Measurements from ENCODE around the gene UGT1A1.

UGT1A1 gene

DNA sequence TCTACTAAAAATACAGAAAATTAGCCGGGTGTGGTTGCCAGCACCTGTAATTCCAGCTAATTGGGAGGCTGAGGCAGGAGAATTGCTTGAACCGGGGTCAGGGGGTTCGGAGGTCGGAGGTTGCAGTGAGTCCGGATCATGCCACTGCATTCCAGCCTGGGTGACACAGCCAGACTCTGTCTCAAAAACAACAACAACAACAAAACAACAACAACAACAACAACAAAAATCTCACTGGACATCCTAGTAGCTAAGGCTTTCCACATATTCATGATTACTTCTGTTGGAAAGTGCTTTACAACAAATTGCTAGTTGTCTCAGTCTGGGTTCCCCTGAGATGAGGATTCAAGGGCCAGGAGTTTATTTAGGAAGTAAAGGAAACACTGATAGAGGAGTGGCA is 13.8 kb downstream of the UGT1A1 start:
- TF ChIP-seq, protein P1, sequence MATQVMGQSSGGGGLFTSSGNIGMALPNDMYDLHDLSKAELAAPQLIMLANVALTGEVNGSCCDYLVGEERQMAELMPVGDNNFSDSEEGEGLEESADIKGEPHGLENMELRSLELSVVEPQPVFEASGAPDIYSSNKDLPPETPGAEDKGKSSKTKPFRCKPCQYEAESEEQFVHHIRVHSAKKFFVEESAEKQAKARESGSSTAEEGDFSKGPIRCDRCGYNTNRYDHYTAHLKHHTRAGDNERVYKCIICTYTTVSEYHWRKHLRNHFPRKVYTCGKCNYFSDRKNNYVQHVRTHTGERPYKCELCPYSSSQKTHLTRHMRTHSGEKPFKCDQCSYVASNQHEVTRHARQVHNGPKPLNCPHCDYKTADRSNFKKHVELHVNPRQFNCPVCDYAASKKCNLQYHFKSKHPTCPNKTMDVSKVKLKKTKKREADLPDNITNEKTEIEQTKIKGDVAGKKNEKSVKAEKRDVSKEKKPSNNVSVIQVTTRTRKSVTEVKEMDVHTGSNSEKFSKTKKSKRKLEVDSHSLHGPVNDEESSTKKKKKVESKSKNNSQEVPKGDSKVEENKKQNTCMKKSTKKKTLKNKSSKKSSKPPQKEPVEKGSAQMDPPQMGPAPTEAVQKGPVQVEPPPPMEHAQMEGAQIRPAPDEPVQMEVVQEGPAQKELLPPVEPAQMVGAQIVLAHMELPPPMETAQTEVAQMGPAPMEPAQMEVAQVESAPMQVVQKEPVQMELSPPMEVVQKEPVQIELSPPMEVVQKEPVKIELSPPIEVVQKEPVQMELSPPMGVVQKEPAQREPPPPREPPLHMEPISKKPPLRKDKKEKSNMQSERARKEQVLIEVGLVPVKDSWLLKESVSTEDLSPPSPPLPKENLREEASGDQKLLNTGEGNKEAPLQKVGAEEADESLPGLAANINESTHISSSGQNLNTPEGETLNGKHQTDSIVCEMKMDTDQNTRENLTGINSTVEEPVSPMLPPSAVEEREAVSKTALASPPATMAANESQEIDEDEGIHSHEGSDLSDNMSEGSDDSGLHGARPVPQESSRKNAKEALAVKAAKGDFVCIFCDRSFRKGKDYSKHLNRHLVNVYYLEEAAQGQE (IDR thresholded peaks at IDR 0.05; ENCODE audit: low read depth) = no peak
- no peak for TF ChIP-seq RAD21 (IDR thresholded peaks at IDR 0.05; ENCODE audit: low read depth)
- TF ChIP-seq TEAD4 (IDR thresholded peaks at IDR 0.05) = no peak
- TF ChIP-seq EGR1 (IDR thresholded peaks at IDR 0.05) = no peak
- no peak for TF ChIP-seq FOXM1 (IDR thresholded peaks at IDR 0.05; ENCODE audit: borderline replicate concordance, low read depth)
- TF ChIP-seq CEBPB (IDR thresholded peaks at IDR 0.05) = no peak
- TF ChIP-seq, protein P2, sequence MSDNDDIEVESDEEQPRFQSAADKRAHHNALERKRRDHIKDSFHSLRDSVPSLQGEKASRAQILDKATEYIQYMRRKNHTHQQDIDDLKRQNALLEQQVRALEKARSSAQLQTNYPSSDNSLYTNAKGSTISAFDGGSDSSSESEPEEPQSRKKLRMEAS (IDR thresholded peaks at IDR 0.05) = no peak
- no peak for TF ChIP-seq ZBTB7A (IDR thresholded peaks at IDR 0.05; ENCODE audit: low read depth)
- no peak for TF ChIP-seq NFIC (IDR thresholded peaks at IDR 0.05)
- TF ChIP-seq TAF1 (IDR thresholded peaks at IDR 0.05; ENCODE audit: low read depth) = no peak
- no peak for TF ChIP-seq CREB1 (IDR thresholded peaks at IDR 0.05; ENCODE audit: low read depth)
- TF ChIP-seq, protein P3, sequence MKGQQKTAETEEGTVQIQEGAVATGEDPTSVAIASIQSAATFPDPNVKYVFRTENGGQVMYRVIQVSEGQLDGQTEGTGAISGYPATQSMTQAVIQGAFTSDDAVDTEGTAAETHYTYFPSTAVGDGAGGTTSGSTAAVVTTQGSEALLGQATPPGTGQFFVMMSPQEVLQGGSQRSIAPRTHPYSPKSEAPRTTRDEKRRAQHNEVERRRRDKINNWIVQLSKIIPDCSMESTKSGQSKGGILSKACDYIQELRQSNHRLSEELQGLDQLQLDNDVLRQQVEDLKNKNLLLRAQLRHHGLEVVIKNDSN (IDR thresholded peaks at IDR 0.05) = no peak
- no peak for TF ChIP-seq TCF12 (IDR thresholded peaks at IDR 0.05; ENCODE audit: low read depth)
- TF ChIP-seq EP300 (IDR thresholded peaks at IDR 0.05; ENCODE audit: borderline replicate concordance) = no peak
- TF ChIP-seq YY1 (IDR thresholded peaks at IDR 0.05; ENCODE audit: low read depth) = no peak

DNA sequence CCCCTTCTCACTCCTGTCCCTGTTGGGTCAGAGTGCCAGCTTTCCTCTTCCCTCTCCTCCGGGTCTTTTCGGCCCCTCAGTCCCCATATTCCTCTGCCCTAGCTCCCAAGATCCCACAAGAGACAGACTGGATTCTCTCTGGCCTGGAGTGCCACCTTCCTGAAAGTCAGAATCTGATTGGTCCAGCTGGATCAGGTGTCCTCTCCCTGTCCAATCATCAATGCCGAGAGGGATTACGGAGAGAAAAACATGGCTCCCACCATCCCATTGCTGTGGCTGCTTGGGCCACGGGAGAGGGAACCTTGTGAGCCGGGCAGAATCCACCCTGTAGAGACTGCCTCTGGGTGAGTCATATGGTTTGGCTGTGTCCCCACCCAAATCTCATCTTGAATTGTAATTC is 15.3 kb downstream of the UGT1A1 start:
- no peak for TF ChIP-seq YY1 (IDR thresholded peaks at IDR 0.05; ENCODE audit: low read depth)
- no peak for TF ChIP-seq RAD21 (IDR thresholded peaks at IDR 0.05; ENCODE audit: low read depth)
- no peak for TF ChIP-seq FOXM1 (IDR thresholded peaks at IDR 0.05; ENCODE audit: borderline replicate concordance, low read depth)

DNA sequence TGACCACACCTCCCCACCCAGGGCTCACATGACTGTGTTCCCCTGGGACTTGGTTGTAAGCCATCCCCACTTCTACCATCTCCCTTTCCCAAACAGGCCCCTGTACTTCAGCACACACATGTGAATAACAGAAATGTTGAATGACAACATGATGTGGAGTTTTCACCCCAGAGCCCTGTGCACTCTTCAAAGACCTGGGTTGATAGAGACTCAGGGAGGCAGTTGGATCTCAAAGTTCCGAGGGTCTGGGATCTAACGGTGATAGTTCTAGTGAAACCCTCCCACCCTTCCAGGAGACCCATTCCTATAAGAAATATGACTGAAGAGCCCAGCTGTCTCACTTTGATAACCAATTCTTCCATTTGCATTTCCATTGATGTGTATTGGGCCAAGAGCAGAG is 18.0 kb downstream of the UGT1A1 start, which contains the start of gene MROH2A:
MROH2A (plus strand) TSS at position 301 of the 400 bp plus-strand sequence. CDS start 1,029 bp downstream, outside the sequence.
- no peak for TF ChIP-seq ZBTB7A (IDR thresholded peaks at IDR 0.05; ENCODE audit: low read depth)
- TF ChIP-seq FOXM1 (IDR thresholded peaks at IDR 0.05; ENCODE audit: borderline replicate concordance, low read depth) = no peak
- no peak for TF ChIP-seq NFIC (IDR thresholded peaks at IDR 0.05)
- no peak for TF ChIP-seq EP300 (IDR thresholded peaks at IDR 0.05; ENCODE audit: borderline replicate concordance)
- TF ChIP-seq TAF1 (IDR thresholded peaks at IDR 0.05; ENCODE audit: low read depth) = no peak
- TF ChIP-seq, protein P1 (IDR thresholded peaks at IDR 0.05; ENCODE audit: low read depth) = no peak
- TF ChIP-seq TEAD4 (IDR thresholded peaks at IDR 0.05) = no peak
- no peak for TF ChIP-seq CREB1 (IDR thresholded peaks at IDR 0.05; ENCODE audit: low read depth)
- TF ChIP-seq, protein P2 (IDR thresholded peaks at IDR 0.05) = no peak
- TF ChIP-seq RAD21 (IDR thresholded peaks at IDR 0.05; ENCODE audit: low read depth) = no peak
- TF ChIP-seq, protein P3 (IDR thresholded peaks at IDR 0.05) = no peak
- TF ChIP-seq EGR1 (IDR thresholded peaks at IDR 0.05) = no peak
- TF ChIP-seq TCF12 (IDR thresholded peaks at IDR 0.05; ENCODE audit: low read depth) = no peak
- no peak for TF ChIP-seq YY1 (IDR thresholded peaks at IDR 0.05; ENCODE audit: low read depth)
- TF ChIP-seq CEBPB (IDR thresholded peaks at IDR 0.05) = no peak

DNA sequence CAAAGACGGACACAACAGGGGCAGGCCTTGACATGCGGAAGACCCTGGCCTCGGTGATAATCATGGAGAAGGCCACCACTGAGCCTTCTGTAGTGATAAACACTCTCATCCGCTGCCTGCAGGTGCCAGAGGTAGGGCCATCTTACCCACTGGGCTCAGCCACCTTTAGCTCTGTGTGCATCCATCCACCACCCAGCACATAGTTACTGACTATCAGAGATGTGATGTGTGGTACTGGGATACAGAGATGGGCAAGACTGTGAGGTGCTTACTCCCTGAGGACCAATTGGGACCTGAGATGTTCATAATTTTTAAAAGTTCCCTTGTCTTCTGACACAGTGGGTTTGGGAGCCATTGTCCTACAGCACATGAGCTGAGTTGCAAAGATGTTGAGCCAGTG is 19.7 kb downstream of the UGT1A1 start:
- TF ChIP-seq, protein P1 (IDR thresholded peaks at IDR 0.05; ENCODE audit: low read depth) = no peak
- TF ChIP-seq CREB1 (IDR thresholded peaks at IDR 0.05; ENCODE audit: low read depth) (no peak), EP300 (IDR thresholded peaks at IDR 0.05; ENCODE audit: borderline replicate concordance) (no peak), EGR1 (IDR thresholded peaks at IDR 0.05) (no peak), NFIC (IDR thresholded peaks at IDR 0.05) (no peak), FOXM1 (IDR thresholded peaks at IDR 0.05; ENCODE audit: borderline replicate concordance, low read depth) (no peak), RAD21 (IDR thresholded peaks at IDR 0.05; ENCODE audit: low read depth) (no peak), ZBTB7A (IDR thresholded peaks at IDR 0.05; ENCODE audit: low read depth) (no peak)
- TF ChIP-seq, protein P2 (IDR thresholded peaks at IDR 0.05) = no peak
- TF ChIP-seq, protein P3 (IDR thresholded peaks at IDR 0.05) = no peak

Measured in Ishikawa (cell line).